ENCODE data around the gene EVA1A.

The EVA1A gene

DNA sequence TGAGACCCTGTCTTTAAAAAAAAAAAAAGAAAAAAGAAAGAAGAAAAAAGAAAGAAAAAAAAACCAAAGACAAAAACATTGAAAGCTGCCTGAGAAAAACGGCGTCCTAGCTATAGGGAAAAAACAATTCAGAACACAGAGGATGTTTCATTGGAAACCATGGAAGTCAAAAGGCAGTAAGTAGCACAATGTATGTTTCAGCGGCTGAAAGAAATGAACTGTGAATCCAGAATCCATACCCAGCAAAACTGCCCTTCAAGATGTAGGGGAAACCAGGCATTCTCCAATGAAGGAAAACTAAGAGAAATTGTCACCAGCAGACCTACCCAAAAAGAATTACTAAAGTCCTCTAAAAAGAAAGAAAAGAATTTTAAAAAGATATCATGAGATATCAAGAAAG lies 27.6 kb downstream of the EVA1A start:
- no peaks in the 10 kb centered on the region for H3K4me1 ChIP-seq
- H3K36me3 ChIP-seq: no peaks in the 10 kb centered on the region
- no peak overlapping the region for H3K9ac ChIP-seq
- H3K9me3 ChIP-seq: no peaks in the 10 kb centered on the region
- no peak overlapping the region for H3K4me2 ChIP-seq
- no peak overlapping the region for H3K27ac ChIP-seq
- no peaks in the 10 kb centered on the region for H3K27me3 ChIP-seq
- TF ChIP-seq Cebpa-rat (IDR thresholded peaks at IDR 0.05): no peak
- H3K4me3 ChIP-seq: no peak overlapping the region
- H4K20me1 ChIP-seq: no peaks in the 10 kb centered on the region

DNA sequence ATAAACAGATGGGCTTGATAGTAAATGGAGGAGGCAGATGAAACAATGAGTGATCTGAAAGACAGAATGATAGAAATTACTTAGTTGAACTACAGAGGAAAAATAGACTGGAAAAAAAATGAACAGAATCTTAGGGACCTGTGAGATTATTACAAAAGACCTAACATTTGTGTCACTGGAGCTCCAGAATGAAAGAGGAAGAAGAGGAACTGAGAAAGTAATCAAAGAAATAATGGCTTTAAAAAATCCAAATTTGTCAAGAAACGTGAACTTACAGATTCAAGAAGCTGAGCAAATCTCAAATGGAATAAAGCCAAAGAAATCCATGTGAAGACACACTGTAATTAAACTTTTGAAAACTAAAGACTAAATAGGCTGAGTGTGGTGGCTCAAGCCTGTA lies 28.3 kb downstream of the EVA1A start:
- Histone ChIP-seq H3K27ac (no peak overlapping the region), H3K4me2 (no peak overlapping the region), H3K4me1 (no peaks in the 10 kb centered on the region), H4K20me1 (no peaks in the 10 kb centered on the region), H3K9ac (no peak overlapping the region), H3K36me3 (no peaks in the 10 kb centered on the region), H3K27me3 (no peaks in the 10 kb centered on the region), H3K9me3 (no peaks in the 10 kb centered on the region), H3K4me3 (no peak overlapping the region)
- no peak for TF ChIP-seq Cebpa-rat (IDR thresholded peaks at IDR 0.05)

DNA sequence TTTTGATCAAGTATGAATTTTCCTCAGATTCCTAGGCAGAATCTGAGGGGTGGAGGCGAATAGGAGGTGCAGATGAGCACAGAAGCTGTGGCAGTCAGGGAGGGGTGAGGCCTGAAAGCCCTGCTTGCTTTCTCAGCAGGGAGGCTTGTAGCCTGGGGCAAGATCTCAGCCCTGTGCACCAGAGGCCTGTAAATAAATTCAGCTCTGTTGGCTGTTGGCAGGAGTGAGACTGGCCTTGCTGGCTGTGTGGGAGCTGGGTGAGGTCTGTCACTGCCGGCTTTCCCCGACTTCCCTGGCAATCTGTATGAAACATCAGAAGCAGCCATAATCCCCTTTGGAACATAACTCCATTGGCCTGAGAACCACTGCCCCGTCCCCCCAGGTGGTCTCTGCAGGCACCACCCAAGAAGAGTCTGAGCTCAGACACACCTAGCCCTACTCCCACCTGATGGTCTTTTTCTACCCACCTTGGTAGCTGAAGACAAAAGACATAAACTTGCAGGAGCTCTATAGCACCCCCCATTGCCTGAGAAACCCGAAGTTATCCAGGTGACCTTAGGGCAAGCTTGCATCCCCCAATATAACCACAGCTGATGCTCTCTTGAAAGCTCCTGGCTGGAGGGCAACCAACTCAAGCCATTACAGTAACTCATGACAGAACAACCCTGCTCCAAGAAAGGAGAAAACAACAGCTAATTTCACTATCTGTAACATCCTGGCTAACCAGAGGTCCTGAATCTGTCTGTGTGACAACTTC lies 32.3 kb downstream of the EVA1A start:
- Histone ChIP-seq H3K9me3 (no peaks in the 10 kb centered on the region), H3K9ac (no peak overlapping the region), H4K20me1 (no peaks in the 10 kb centered on the region), H3K27ac (no peak overlapping the region), H3K27me3 (no peaks in the 10 kb centered on the region), H3K36me3 (no peaks in the 10 kb centered on the region), H3K4me2 (no peak overlapping the region), H3K4me3 (no peak overlapping the region), H3K4me1 (no peaks in the 10 kb centered on the region)
- no peak for TF ChIP-seq Cebpa-rat (IDR thresholded peaks at IDR 0.05)

DNA sequence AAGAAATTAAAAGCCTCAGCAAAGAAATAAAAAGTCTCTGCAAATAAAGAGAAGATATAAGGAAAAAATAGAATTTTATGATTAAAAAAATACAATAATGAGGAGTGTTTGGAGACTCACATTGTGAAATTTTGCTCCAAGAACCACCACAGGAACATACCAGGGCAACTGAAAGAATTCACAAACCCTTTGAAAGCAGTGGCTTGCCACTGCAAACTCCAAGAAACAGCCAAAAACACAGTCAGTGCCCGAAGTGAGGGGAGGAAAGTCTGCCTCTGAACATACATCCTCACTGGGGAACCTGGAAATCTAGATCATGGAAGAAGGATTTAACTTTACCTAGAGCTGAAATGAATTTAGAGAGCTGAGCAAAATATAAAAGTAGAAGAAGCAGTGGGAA lies 33.1 kb downstream of the EVA1A start:
- Histone ChIP-seq H3K27me3 (no peaks in the 10 kb centered on the region), H3K36me3 (no peaks in the 10 kb centered on the region), H3K4me3 (no peak overlapping the region), H3K4me2 (no peak overlapping the region), H4K20me1 (no peaks in the 10 kb centered on the region), H3K9ac (no peak overlapping the region), H3K9me3 (no peaks in the 10 kb centered on the region), H3K4me1 (no peaks in the 10 kb centered on the region), H3K27ac (no peak overlapping the region)
- TF ChIP-seq Cebpa-rat (IDR thresholded peaks at IDR 0.05): no peak

DNA sequence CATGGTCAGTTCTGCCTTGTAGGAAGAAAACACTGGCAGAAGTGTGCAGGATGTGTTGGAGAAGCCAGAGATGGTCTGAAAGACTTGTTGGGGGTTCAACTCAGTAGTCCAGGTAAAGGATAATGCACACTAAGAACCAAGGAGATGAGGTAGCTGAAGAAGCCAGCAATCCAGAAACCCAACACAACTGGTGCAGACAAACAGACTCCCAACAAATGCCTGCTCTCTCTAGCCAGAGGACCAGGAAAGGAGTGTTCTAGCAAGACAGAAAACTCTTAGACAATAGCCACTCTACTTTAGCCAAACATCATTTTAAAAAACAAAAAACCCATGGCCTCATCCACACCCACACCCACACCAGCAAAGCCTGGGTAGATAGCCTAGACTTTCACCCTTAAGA lies 33.9 kb downstream of the EVA1A start:
- Histone ChIP-seq H3K36me3 (no peaks in the 10 kb centered on the region), H3K27ac (no peak overlapping the region), H3K9ac (no peak overlapping the region), H4K20me1 (no peaks in the 10 kb centered on the region), H3K4me2 (no peak overlapping the region), H3K27me3 (no peaks in the 10 kb centered on the region), H3K9me3 (no peaks in the 10 kb centered on the region), H3K4me3 (no peak overlapping the region), H3K4me1 (no peaks in the 10 kb centered on the region)
- no peak for TF ChIP-seq Cebpa-rat (IDR thresholded peaks at IDR 0.05)

DNA sequence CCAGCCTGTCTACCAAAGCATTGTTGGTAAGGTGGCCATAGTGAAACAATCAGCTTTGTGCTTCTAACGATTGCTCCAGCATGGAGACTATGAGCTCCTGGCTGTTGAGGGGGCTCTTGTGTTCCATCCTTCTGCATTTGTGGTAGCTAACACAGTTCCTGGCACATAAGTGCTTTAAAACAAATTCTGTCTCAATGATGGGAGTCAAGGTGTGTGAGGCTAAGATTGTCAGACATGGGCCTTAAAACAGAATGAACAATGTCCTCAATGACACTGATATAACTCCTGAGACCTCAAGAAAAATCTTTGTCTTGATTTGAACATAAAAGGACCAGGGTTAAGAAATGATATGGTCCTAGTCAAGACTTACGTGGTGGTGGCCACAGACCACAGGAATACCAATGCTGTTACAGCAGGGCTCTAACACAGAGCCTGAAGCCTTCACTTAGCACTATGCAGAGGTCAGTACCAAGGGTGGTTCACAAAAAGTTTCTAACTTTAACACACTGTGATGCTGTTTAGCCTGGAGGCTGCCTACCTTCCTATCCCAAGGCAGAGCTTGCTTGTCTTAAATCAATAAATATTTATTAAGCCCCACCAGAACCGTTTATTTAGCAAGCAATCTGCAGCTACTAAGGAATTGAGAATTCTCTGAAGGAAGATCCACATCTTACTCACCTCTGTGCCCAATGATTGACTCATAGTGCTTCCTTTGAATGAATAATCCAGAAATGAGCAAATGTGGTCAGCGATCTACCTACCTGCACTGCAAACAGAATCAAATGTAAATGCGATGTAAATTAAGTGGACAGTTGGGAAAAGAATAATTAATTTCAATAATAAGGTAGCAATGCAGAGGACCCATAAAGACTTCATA lies 35.1 kb downstream of the EVA1A start:
- Histone ChIP-seq H3K9me3 (no peaks in the 10 kb centered on the region), H3K9ac (no peak overlapping the region), H3K4me1 (no peaks in the 10 kb centered on the region), H3K36me3 (no peaks in the 10 kb centered on the region), H4K20me1 (no peaks in the 10 kb centered on the region), H3K4me2 (no peak overlapping the region), H3K27me3 (no peaks in the 10 kb centered on the region), H3K4me3 (no peak overlapping the region), H3K27ac (no peak overlapping the region)
- TF ChIP-seq Cebpa-rat (IDR thresholded peaks at IDR 0.05): no peak

DNA sequence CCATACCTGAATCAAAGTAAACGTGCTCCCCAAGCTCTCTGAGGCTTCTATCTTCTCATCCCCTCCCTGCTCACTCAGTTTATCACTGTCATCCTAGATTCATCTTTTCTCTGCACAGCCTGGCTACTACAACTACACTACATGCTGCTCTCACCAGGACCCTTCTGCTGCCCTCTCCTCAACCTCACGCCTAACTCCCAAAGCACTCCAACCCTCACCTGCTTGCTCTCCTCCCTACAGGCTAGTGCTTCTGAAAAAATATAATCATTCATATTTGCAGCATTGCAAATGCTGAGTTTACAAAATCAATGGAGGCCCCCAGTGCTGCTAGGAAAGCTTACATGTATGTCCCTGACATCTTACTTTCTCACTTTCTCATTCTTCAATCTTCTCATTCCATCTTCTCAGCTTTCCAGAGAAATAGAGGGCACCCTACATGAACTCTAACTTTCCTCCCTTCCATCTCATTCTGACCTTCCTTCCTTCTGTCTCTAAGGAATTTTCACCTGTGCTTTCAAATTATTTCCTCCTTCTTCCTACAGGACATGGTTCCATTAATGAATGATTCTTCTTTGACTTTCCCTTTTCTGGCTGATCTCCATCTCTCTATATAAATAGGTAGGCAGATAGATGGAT lies 36.3 kb downstream of the EVA1A start:
- Histone ChIP-seq H3K4me2 (no peak overlapping the region), H3K27me3 (no peaks in the 10 kb centered on the region), H4K20me1 (no peaks in the 10 kb centered on the region), H3K27ac (no peak overlapping the region), H3K4me3 (no peak overlapping the region), H3K4me1 (no peaks in the 10 kb centered on the region), H3K36me3 (no peaks in the 10 kb centered on the region), H3K9me3 (no peaks in the 10 kb centered on the region), H3K9ac (no peak overlapping the region)
- TF ChIP-seq Cebpa-rat (IDR thresholded peaks at IDR 0.05): no peak

DNA sequence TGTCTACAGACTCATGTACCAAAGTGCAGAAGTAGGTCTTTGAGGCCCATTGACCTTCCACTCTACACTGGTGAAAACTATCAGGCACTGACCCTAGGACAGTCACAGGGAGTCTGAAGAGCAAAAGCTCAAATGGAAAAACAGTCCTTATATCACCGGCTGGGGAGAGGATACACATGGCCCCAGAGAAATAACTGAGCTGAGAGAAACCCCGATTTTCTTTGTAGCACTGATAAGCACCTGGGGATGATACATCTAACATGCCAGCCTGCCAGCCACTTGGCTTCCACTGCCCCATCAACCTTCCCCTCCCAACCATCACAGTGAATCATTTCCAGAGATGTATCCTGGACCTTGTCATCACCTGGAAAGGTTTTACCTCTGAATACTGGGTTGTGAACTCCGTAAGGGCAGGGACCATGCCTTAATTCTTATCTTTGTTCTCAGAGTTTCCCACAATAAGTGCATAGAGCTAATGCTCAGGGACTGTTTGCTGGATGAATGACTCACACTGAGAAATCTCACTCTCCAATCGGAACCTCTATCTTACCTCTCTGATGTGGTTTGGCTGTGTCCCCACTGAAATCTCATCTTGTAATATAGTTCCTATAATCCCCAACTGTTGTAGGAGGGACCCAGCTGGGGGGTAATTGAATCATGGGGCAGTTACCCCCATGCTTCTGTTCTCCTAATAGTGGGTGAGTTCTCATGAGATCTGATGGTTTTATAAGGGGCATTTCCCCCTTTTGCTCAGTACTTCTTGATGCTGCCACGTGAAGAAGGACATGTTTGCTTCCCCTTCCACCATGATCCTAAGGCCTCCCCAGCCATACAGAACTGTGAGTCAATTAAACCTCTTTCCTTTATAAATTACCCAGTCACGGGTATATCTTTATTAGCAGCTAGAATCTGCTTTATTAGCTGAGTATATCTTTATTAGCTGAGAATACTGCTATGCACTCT lies 37.1 kb downstream of the EVA1A start:
- Histone ChIP-seq H3K9ac (no peak overlapping the region), H3K27me3 (no peaks in the 10 kb centered on the region), H3K27ac (no peak overlapping the region), H4K20me1 (no peaks in the 10 kb centered on the region), H3K4me2 (no peak overlapping the region), H3K4me3 (no peak overlapping the region), H3K9me3 (no peaks in the 10 kb centered on the region), H3K4me1 (no peaks in the 10 kb centered on the region), H3K36me3 (no peaks in the 10 kb centered on the region)
- no peak for TF ChIP-seq Cebpa-rat (IDR thresholded peaks at IDR 0.05)

Measured in BLaER1 (cell line).